Breast epithelium (tissue), 4 donors: ENCODE data around the gene WDTC1. TPM values are rescaled to one million over a fixed set of nuclear protein-coding genes. Genes with fewer than 3 reads are reported as not detected.
A peak's percentile ranks its signal among the peaks of the same experiment; 100 is the strongest.

Experiments
- DNase-seq, 2 donors: peaks; one replicate each; pipeline ENCODE4 v3.0.0-alpha.2; 2019; ENCODE audit warnings: low spot score in 2 of 2
- H3K27ac ChIP-seq, 2 donors: fragments of 200-600 bp; sonication (generic) in 1 of 2; one replicate each; pipeline ENCODE4 v1.5.1; 2016 to 2019; ENCODE audit warnings: mild to moderate bottlenecking in 1 of 2
- H3K27me3 ChIP-seq, 2 donors: fragments of 200-600 bp; sonication (generic) in 1 of 2; one replicate each; pipeline versions ENCODE4 v1.5.1 to v1.6.0; 2017 to 2019; ENCODE audit warnings: control low read depth in 1 of 2, mild to moderate bottlenecking in 1 of 2
- H3K36me3 ChIP-seq: fragments of 200-600 bp; one replicate; pipeline ENCODE4 v1.5.1; 2019
- H3K4me1 ChIP-seq, 2 donors: fragments of 200-600 bp; sonication (generic); one replicate each; pipeline ENCODE4 v1.5.1; 2016 to 2019; ENCODE audit warnings: control low read depth in 1 of 2
- H3K4me3 ChIP-seq, 3 donors: fragments of 200-600 bp; sonication (generic); 1 replicate in 2 of 3; 2 replicates in 1 of 3; pipeline ENCODE4 v1.5.1; 2016 to 2019; ENCODE audit warnings: mild to moderate bottlenecking in 3 of 3, moderate library complexity in 2 of 3
- H3K9me3 ChIP-seq, 2 donors: fragments of 200-600 bp; sonication (generic) in 1 of 2; one replicate each; pipeline ENCODE4 v1.5.1; 2016 to 2019; ENCODE audit warnings: control low read depth in 1 of 2
- POLR2A ChIP-seq: fragments of 450-650 bp; IDR thresholded peaks from one replicate; pipeline ENCODE4 v1.6.1; 2016; ENCODE audit warnings: antibody characterized with exemption, mild to moderate bottlenecking, moderate library complexity
- POLR2AphosphoS5 ChIP-seq, 3 donors: sonication (generic); formaldehyde crosslinking; IDR thresholded peaks; one replicate each; pipeline ENCODE4 v1.6.1; 2017; ENCODE audit warnings: antibody characterized with exemption in 3 of 3
- intact Hi-C: fragments of 100-400 bp; cut with DNase I; formaldehyde crosslinking; loops from one replicate; pipeline ENCODE4 v1.15.1; 2023; ENCODE audit warnings: low total_unique reads
- total RNA-seq, 3 donors: library from RNA; depleted of rRNA; stranded (reverse); fragments of >200 nt; gene quantifications; one replicate each; pipeline ENCODE4 v1.1.0, GENCODE V29; 2016
- TF ChIP-seq, protein P1 (sequence below), 3 donors: fragments of 450-650 bp; IDR thresholded peaks; one replicate each; pipeline ENCODE4 v1.5.1; 2016 to 2017; ENCODE audit warnings: antibody characterized with exemption in 3 of 3, mild to moderate bottlenecking in 3 of 3, moderate library complexity in 3 of 3

WDTC1 gene
- total RNA-seq, 3 donors from 2014 or later: 31.5 to 34.2 (median 33.4) TPM

DNA sequence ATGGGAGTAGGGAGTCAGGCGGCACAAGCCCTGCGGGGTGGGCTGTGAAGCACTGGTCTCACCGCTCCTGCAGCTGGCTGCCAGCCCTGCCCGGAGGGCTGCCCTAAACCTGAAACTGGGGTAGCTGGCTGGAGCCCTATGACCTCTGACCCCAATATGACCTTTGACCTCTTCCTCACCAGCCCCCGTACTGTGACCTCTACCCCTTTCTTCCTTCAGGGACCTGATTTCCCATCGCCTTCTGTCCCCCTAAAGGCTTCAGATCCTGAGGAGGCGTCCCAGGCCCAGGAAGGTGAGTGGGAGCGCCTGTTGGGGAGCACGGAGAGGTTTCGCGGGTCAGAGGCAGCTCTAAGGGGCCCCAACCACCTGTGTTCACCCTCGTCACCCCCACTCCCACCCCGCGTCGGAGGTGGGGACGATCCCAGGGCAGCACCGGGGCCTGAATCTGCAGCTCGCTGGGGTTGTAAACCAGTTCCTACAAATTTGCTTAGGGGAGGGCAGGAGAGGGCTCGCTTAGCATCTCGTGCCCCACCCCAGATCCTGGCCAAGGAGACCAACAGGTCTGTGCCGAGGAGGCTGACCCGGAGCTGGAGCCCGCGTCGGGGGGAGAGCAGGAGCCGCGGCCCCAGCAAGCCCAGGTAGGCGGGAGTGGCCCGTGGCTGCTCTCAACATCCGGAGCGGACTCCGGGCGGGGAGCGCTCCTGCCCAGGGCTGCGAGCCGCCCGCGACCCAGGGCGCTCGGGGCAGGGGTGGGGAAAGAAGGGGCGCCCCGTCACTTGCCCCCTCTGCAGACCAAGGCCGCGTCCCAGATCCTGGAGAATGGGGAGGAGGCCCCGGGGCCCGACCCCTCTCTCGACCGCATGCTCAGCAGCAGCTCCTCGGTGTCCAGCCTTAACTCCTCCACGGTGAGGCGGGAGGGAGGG is 114.7 kb downstream of the WDTC1 start:
- Histone ChIP-seq H3K36me3 (no peaks in the 10 kb centered on the region), H3K9me3 (no peaks in the 10 kb centered on the region), H3K27ac (peak overlapping the region; percentile 73 to 75), H3K27me3 (no peaks in the 10 kb centered on the region), H3K4me1 (peaks cover 0 to 4% of the 10 kb centered on the region in 2 donors), H3K4me3 (peak overlapping the region; percentile 30 to 74 (median 68))
- DNase-seq: peak; percentile 72
- intact Hi-C loops: no loop called here
- no peak for TF ChIP-seq POLR2AphosphoS5 (IDR thresholded peaks at IDR 0.05)
- no peak for TF ChIP-seq POLR2A
- TF ChIP-seq, protein P1, sequence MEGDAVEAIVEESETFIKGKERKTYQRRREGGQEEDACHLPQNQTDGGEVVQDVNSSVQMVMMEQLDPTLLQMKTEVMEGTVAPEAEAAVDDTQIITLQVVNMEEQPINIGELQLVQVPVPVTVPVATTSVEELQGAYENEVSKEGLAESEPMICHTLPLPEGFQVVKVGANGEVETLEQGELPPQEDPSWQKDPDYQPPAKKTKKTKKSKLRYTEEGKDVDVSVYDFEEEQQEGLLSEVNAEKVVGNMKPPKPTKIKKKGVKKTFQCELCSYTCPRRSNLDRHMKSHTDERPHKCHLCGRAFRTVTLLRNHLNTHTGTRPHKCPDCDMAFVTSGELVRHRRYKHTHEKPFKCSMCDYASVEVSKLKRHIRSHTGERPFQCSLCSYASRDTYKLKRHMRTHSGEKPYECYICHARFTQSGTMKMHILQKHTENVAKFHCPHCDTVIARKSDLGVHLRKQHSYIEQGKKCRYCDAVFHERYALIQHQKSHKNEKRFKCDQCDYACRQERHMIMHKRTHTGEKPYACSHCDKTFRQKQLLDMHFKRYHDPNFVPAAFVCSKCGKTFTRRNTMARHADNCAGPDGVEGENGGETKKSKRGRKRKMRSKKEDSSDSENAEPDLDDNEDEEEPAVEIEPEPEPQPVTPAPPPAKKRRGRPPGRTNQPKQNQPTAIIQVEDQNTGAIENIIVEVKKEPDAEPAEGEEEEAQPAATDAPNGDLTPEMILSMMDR (IDR thresholded peaks at IDR 0.05): no peak

DNA sequence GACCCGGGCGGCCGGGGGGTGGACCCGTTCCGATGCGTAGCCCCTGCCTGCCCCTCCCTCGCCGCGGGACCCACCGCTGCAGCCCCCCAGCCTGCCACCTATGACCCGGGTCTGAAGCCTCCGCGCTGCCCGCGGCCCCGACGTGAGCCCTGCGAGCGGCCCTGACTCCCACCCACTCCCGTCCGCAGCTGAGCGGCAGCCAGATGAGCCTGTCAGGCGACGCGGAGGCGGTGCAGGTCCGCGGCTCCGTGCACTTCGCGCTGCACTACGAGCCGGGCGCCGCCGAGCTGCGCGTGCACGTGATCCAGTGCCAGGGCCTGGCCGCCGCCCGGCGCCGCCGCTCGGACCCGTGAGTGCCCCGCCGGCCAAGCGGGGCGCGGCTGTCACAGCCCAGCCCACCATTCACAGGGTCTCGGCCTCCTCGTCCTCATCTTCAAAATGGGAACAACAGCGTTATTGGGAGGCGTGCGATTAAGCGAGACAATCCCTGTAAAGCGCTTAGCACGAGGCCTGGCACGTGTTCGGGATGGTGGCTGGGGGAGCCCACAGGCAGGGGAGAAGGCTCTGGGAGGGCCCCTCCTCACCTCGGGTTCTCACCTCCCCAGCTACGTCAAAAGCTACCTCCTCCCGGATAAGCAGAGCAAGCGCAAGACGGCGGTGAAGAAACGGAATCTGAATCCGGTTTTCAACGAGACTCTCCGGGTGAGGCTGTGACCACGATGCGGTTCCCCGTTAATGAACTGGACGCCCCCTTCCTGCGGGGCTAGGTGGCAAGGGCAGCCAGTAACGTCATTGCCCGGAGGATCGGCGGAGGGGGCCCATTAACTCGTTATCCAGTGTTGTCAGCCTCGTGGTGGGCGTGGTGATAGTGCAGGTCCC is 115.6 kb downstream of the WDTC1 start:
- H3K27ac ChIP-seq: peak overlapping the region; percentile 73 to 75
- H3K4me3 ChIP-seq: peak overlapping the region; percentile 30 to 74 (median 68)
- intact Hi-C loops: no loop called here
- H3K27me3 ChIP-seq: no peaks in the 10 kb centered on the region
- no peaks in the 10 kb centered on the region for H3K9me3 ChIP-seq
- H3K4me1 ChIP-seq: peaks cover 0 to 4% of the 10 kb centered on the region in 2 donors
- TF ChIP-seq POLR2AphosphoS5 (IDR thresholded peaks at IDR 0.05) (no peak), POLR2A (no peak)
- TF ChIP-seq, protein P1 (IDR thresholded peaks at IDR 0.05): no peak
- H3K36me3 ChIP-seq: no peaks in the 10 kb centered on the region
- DNase-seq: peak; percentile 51 to 65

DNA sequence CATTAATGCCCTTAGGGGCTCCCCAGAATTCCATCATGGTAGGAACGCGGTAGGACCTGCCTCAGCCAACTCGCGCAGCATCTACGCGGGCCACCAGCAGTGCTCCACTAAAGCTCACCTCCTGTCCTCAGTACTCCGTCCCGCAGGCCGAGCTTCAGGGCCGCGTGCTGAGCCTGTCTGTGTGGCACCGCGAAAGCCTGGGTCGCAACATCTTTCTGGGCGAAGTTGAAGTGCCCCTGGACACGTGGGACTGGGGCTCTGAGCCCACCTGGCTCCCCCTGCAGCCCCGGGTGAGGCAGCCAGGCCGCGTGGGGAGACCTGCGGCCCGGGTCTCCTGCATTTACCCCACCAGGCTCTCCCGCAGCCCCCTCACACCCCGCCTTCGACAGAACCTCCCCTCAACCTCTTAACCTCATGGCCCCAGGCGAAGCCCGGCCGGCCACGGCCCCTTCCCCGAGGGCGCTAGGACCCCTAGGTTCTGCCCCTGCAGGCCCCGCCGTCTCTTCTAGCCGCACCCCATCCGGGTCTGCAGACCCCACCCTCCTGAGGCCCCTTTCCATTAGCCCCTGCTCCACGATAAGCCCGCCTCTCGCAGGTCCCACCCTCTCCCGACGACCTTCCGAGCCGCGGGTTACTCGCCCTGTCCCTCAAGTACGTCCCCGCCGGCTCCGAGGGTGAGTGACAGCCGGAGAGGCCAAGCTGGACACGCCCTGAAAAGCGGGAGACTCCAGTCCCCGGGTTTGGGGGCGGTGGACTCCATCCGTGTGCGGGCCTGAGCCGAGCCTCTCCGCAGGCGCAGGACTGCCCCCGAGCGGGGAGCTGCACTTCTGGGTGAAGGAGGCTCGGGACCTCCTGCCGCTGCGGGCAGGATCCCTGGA is 116.5 kb downstream of the WDTC1 start:
- H3K4me3 ChIP-seq: peak overlapping the region in 2 of 3 donors; percentile 68 to 74
- H3K9me3 ChIP-seq: no peaks in the 10 kb centered on the region
- peaks cover 0 to 4% of the 10 kb centered on the region in 2 donors for H3K4me1 ChIP-seq
- no peaks in the 10 kb centered on the region for H3K36me3 ChIP-seq
- no peaks in the 10 kb centered on the region for H3K27me3 ChIP-seq
- no peak for DNase-seq
- TF ChIP-seq POLR2AphosphoS5 (IDR thresholded peaks at IDR 0.05): no peak
- TF ChIP-seq, protein P1 (IDR thresholded peaks at IDR 0.05): no peak
- no peak for TF ChIP-seq POLR2A
- H3K27ac ChIP-seq: peak overlapping the region in 1 of 2 donors; percentile 73
- intact Hi-C loops: no loop called here

DNA sequence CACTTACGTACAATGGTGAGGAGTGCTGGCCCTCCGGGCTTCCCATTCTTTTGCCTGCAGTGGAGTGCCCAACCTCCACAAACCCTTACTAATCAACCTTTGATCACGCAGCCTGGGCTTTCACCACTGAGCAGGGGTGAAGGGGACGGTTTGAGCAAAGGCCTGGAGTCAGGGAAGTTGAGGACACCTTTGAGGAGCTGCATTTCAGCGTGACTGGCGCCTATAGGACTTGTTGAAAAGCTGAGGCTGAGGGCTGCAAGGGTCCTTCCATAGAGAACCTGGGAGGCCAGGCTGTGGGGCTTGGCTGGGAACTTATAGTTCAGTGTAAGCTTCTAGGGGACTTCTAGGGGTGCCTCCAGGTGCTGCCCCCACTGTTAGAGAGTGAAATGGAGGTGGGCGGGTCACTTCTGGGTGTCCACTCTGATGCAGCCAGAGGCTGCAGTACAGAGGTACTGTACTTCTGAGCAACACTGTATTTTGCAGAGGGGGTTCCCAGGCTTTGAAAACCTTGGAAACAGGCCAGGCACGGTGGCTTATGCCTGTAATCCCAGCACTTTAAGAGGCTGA is 117.2 kb downstream of the WDTC1 start:
- Histone ChIP-seq H3K27me3 (no peaks in the 10 kb centered on the region), H3K36me3 (no peaks in the 10 kb centered on the region), H3K27ac (peak overlapping the region in 1 of 2 donors; percentile 32), H3K4me1 (peaks cover 0 to 4% of the 10 kb centered on the region in 2 donors), H3K9me3 (no peaks in the 10 kb centered on the region), H3K4me3 (peak overlapping the region in 1 of 3 donors; percentile 74)
- intact Hi-C loops: no loop called here
- TF ChIP-seq, protein P1 (IDR thresholded peaks at IDR 0.05): no peak
- TF ChIP-seq POLR2A (no peak), POLR2AphosphoS5 (IDR thresholded peaks at IDR 0.05) (no peak)
- DNase-seq: no peak
